IPS-15b (cell line): ENCODE results near the gene POU5F1.

Experiments
- H3K27me3 ChIP-seq: one replicate; pipeline ENCODE4 v1.6.1; 2013; ENCODE audit warnings: low read length; ENCODE audit not compliant: control insufficient read depth, insufficient read depth
- H3K36me3 ChIP-seq: one replicate; pipeline ENCODE4 v1.6.1; 2013; ENCODE audit warnings: low read length; ENCODE audit not compliant: control insufficient read depth, insufficient read depth
- H3K4me1 ChIP-seq: one replicate; pipeline ENCODE4 v1.6.1; 2013; ENCODE audit warnings: mild to moderate bottlenecking, low read length; ENCODE audit not compliant: control insufficient read depth, insufficient read depth
- H3K4me3 ChIP-seq: one replicate; pipeline ENCODE4 v1.5.1; 2013; ENCODE audit warnings: low read depth, low read length
- H3K9ac ChIP-seq: one replicate; pipeline ENCODE4 v1.6.1; 2013; ENCODE audit warnings: low read depth, mild to moderate bottlenecking, low read length
- H3K9me3 ChIP-seq: one replicate; pipeline ENCODE4 v1.6.1; 2013; ENCODE audit warnings: mild to moderate bottlenecking, low read length; ENCODE audit not compliant: control insufficient read depth, insufficient read depth

POU5F1 gene

DNA sequence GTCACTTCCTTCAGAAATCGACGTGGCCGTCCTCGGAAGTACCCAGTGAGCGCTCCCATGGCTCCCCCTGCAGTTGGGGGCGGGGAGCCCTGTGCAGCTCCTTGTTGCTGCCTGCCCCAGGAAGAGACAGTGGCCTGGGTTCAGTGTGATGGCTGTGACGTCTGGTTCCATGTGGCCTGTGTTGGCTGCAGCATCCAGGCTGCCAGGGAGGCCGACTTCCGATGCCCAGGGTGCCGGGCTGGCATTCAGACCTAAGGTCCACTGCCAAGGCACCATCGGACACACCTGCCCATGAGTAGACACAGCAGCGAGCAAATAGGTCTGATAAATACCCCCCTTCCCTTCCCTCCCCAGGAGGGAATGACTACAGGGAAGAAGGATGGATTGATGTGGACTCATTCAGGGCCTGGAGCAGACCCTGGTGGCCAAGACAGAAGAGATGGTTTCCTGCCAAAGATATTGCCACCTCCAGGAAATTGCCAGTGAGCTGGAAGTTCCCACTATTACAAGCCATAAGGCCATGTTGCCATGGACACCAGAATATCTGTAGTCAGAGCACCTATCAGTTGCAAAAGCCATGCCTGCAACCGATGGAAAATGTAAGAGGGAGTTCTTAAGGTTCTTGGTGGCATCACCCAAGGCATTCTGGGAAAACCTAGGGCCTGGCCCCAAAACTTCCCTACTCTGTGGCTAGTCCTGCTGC lies 7.9 kb downstream of the POU5F1 start:
- no peak overlapping the region for H3K4me3 ChIP-seq
- no peaks in the 10 kb centered on the region for H3K27me3 ChIP-seq
- H3K9me3 ChIP-seq = no peaks in the 10 kb centered on the region
- H3K4me1 ChIP-seq = peaks cover 4% of the 10 kb centered on the region
- peaks cover 34% of the 10 kb centered on the region for H3K36me3 ChIP-seq
- no peak overlapping the region for H3K9ac ChIP-seq

DNA sequence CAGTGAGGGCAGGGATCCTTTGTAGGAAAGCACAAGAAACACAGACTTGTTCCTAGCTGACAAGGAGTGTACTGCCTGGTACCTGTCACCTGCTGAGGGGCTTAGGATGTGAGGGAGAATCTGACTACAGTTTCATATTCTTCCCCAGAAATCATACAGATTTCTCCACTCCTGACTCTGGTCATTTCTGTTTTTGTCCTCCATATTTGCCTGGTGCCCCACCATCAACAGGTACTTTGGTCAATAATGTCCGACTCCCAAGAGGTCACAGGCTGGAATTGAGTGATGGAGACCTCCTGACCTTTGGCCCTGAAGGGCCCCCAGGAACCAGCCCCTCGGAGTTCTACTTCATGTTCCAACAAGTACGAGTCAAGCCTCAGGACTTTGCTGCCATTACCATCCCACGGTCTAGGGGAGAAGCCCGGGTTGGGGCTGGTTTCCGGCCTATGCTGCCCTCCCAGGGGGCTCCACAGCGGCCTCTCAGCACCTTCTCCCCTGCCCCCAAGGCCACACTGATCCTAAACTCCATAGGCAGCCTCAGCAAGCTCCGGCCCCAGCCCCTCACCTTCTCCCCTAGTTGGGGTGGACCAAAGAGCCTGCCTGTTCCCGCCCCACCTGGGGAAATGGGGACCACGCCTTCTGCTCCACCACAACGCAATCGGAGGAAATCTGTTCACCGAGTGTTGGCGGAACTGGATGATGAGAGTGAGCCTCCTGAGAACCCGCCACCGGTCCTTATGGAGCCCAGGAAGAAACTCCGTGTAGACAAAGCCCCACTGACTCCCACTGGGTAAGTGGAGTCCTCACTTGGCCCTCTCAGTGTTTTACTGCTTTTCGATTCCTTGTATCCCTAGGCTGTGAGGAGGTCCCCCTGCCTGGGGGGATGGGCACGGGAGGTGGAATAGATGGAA lies 9.0 kb downstream of the POU5F1 start:
- H3K4me3 ChIP-seq = no peak overlapping the region
- H3K9me3 ChIP-seq = no peaks in the 10 kb centered on the region
- H3K9ac ChIP-seq = no peak overlapping the region
- H3K27me3 ChIP-seq = no peaks in the 10 kb centered on the region
- peaks cover 34% of the 10 kb centered on the region for H3K36me3 ChIP-seq
- peaks cover 8% of the 10 kb centered on the region for H3K4me1 ChIP-seq

DNA sequence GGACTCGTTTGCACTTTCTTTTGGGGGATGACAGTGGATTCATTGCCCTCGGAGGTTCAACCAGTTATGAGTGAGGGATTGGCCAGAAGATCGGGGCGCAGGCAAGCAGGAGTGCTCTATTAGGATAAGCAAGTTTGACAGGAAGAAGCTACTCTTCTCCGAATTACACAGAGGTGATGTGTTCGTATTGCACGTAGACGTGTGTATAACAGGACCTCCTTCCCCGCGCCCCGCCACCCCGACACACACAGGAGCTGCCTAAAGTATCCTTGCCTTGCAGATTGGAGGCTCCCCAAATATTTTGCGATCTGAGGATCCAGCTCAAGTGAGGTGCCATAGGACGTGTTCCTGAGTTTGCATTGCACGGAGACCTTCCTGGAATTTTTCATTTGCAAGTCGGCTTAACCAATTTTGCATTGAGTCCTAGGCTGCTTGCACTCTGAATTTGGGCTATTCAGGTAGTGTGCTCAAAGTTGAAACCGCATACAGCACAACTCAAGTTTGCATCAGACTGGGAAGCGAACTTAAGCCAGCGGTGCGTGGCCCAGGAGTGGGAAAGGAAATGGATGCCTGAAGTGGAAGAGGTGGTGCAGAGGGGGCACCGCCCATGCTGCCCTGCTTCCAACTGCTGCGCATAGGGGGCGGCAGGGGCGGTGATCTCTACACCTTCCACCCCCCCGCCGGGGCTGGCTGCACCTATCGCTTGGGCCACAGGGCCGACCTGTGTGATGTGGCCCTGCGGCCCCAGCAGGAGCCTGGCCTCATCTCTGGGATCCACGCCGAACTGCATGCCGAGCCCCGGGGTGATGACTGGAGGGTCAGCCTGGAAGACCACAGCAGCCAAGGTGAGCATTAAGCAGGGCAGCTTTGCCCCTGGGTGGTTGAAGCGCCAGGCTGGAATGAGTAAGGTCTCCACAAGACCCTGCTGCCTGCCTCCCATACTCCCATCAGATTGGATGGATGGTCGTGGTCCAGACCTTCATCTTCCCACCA lies 11.3 kb downstream of the POU5F1 start:
- Histone ChIP-seq H3K27me3 (no peaks in the 10 kb centered on the region), H3K4me3 (peak overlapping the region; percentile 94), H3K36me3 (peaks cover 29% of the 10 kb centered on the region), H3K9me3 (no peaks in the 10 kb centered on the region), H3K9ac (peak overlapping the region; percentile 1), H3K4me1 (peaks cover 4% of the 10 kb centered on the region)

DNA sequence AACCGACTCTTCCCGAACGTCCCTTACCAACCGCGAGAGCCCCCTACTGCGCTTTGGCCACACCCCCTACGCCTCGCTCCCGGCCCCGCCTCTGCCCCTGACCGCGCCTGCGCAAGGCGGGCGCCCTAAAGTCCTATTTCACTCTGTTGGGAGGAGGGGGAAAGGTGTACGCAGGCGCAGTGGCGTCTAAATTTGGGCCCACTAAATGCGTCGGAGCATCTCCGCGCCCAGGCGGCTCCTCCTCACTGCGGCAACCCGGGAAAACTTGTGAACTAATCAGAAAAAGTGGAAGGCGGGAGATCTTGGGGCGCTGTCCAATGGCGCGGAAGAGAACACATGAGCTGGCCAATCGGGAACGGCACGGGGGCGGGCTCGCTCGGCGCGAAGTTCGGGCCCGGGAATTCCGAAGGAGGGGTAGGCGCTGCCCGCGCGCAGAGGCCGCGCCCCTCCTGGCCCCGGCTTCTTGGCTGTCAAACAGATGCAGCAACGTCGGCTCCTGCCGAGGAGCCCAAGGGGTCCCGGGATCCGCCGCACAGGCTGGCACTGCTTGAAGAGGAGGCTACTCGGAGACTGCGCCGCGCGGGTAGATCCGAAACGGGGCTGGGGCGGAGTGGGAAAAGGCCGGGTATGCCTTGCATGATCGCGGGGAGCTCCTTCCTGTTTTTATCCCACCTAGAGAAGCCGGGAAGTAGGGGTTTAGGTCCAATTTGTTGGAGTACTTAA lies 12.2 kb downstream of the POU5F1 start, which contains the start of gene TCF19:
Gene TCF19 (plus strand): TSS at position 450 of the 723 bp plus-strand sequence. CDS start 881 bp downstream, outside the sequence.
- Histone ChIP-seq H3K27me3 (no peaks in the 10 kb centered on the region), H3K4me3 (peak within 1 kb of the TSS; percentile 94), H3K36me3 (peaks cover 24% of the 10 kb centered on the region), H3K4me1 (peaks cover 4% of the 10 kb centered on the region), H3K9ac (peak within 1 kb of the TSS; percentile 50), H3K9me3 (no peaks in the 10 kb centered on the region)

DNA sequence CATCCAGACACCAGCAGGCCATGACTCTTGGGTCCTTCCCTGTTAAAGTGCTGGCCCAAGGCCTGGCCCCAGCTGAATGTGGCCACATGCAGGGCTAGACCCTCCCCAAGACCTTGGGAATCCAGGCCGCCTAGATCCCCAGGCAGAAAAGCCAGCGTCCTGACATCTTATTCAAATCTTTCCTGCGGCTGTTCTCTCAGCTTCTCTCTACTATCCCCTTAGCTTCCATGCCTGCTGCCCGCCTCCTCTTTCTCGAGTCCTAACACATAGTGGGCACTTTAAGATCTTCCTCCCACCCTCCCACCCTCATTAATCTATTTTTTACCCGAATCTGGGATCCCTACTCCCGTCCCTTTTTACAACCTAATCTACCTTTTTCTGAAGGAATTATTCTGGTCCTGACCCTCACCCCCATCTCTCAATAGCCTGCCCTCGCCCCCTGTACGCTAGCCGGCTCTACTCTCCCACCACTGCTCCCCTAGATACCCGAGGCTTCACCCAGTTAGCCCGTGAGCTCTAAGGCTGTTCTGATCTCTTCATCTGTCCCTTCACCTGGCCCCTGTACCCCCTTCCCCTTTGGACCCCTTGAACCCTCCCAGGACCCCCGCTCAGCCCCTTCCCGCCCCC lies 12.9 kb downstream of the POU5F1 start, which contains the start of gene CCHCR1:
Gene CCHCR1 (minus strand): TSS at position 290 of the 627 bp plus-strand sequence. CDS start 202 bp downstream, at position 88.
- Histone ChIP-seq H3K36me3 (peaks cover 25% of the 10 kb centered on the region), H3K9me3 (no peaks in the 10 kb centered on the region), H3K4me3 (peak within 1 kb of the TSS; percentile 94), H3K4me1 (peaks cover 4% of the 10 kb centered on the region), H3K27me3 (no peaks in the 10 kb centered on the region), H3K9ac (peak within 1 kb of the TSS; percentile 50)

DNA sequence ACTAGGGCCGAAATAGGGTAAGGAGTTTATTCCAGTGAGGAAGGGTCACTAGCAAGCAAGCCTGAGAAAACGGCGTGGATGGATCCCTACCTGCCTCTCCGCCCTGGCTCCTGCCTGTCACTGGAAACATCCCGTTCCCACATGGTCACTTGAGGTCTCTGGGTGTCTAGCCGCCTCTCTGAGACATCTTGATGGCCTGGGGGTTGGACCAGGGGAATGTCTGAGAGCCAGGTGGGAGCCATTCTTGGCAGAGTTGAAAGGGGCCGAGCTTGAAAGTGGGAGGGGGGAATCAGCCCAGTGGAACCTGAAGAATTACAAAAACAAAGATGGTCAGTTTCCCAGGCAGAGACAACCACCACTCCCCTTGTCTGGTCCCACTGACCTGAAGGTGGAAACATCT lies 13.8 kb downstream of the POU5F1 start:
- H3K9me3 ChIP-seq = no peaks in the 10 kb centered on the region
- H3K27me3 ChIP-seq = no peaks in the 10 kb centered on the region
- H3K36me3 ChIP-seq = peaks cover 17% of the 10 kb centered on the region
- H3K4me1 ChIP-seq = peaks cover 4% of the 10 kb centered on the region
- H3K4me3 ChIP-seq = no peak overlapping the region
- no peak overlapping the region for H3K9ac ChIP-seq

DNA sequence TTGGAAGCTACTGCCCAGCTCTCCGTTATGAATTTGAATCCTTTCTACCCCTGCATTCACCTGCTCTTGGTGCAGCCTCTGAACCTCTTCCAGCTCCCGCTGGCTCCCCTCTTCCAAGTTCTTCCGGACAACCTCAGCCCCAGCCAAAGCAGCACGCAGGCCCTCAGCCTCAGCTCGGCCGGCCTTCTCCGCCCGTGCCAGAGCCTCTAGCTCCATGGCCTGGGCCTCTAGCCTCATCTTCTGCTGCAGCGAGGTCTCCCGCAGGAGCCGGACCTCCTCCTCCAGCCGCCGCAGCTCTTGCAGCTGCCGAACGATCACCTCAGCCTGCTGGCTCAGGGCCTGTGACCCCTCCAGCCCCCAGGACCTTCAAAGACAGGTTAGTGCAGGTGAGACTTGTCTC lies 16.0 kb downstream of the POU5F1 start:
- peaks cover 4% of the 10 kb centered on the region for H3K4me1 ChIP-seq
- H3K27me3 ChIP-seq = no peaks in the 10 kb centered on the region
- H3K4me3 ChIP-seq = no peak overlapping the region
- H3K9ac ChIP-seq = no peak overlapping the region
- H3K9me3 ChIP-seq = no peaks in the 10 kb centered on the region
- H3K36me3 ChIP-seq = peaks cover 28% of the 10 kb centered on the region

DNA sequence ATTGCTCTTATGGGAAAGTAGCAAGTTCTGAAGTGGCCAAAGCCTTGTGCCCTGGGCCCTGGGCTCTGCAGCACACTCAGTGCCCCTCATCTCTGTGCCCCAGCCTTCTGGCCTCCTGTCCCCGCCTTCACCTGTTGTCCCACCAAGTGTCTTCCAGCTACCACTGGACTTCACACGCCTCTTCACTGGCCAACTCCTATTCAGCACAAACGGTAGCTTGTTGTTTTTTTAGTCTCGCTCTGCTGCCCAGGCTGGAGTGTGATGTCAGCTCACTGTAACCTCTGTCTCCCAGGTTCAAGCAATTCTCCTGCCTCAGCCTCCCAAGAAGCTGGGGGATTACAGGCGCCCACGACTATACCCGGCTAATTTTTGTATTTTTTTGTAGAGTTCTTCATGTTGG lies 17.7 kb downstream of the POU5F1 start:
- H3K4me1 ChIP-seq = peaks cover 4% of the 10 kb centered on the region
- H3K27me3 ChIP-seq = no peaks in the 10 kb centered on the region
- H3K9ac ChIP-seq = no peak overlapping the region
- H3K36me3 ChIP-seq = peaks cover 36% of the 10 kb centered on the region
- no peak overlapping the region for H3K4me3 ChIP-seq
- no peaks in the 10 kb centered on the region for H3K9me3 ChIP-seq

DNA sequence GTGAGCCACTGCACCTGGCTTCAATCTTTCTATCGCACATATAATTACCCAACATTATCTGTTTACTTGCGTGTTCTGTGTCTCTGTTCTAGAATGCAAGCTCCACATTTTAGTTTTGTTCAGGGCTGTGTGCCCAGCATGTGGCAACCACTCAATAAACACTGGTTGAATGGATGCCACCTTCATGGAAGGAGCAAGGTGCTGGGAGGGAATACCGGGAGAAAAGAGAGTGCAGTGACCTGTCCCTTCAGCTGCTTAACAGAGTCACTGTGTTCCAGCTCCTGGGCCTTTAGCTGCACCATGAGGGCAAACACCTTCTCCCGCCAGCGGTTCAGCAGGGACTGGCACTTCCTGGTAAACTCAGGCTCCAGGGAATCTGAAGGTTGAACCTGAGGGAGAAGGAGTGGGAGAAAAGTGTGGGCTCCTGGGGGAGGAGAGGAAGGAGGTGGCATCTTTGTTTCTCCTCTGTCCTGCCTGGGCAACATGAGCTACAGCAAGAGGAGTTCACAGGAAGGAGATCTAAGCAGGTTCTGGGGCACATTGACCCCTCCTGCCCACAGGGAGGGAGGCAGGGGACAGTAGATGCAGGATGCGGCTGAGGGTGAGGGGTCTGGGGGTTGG lies 20.5 kb downstream of the POU5F1 start:
- H3K36me3 ChIP-seq = peaks cover 43% of the 10 kb centered on the region

DNA sequence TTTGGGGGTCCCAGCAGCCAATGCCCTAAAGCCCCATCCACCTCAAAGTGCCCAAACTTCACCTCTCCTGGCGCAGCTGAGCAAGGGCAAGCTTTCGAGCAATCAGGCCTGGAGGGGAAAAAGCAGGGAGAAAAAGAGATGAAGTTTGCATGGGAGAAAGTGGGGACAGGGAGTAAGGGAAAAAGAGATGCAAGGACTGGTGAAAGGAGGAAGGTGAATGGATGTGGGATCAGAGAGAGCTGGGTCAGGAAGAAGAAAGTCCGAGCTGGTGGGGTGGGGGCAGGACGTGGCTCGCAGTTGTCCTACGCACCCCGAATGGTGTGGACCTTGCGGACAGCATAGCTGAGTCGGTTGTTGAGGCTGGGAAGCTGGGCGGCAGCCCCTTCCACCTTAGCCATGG lies 25.1 kb downstream of the POU5F1 start:
- no peak overlapping the region for H3K9ac ChIP-seq
- peaks cover 45% of the 10 kb centered on the region for H3K36me3 ChIP-seq
- H3K27me3 ChIP-seq = no peaks in the 10 kb centered on the region
- no peaks in the 10 kb centered on the region for H3K4me1 ChIP-seq
- H3K9me3 ChIP-seq = no peaks in the 10 kb centered on the region
- no peak overlapping the region for H3K4me3 ChIP-seq

More for the DNA sequence above, 20.5 kb downstream of the POU5F1 start:
- no peak overlapping the region for H3K9ac ChIP-seq
- no peaks in the 10 kb centered on the region for H3K27me3 ChIP-seq
- H3K9me3 ChIP-seq = no peaks in the 10 kb centered on the region
- no peak overlapping the region for H3K4me3 ChIP-seq
- no peaks in the 10 kb centered on the region for H3K4me1 ChIP-seq
